IMR-90 (cell line): ENCODE measurements around the gene SECISBP2. TPM values are rescaled to one million over a fixed set of nuclear protein-coding genes. Genes with fewer than 3 reads are reported as not detected.

Source experiments
- ATAC-seq: fragments of 200-7000 bp; cut with Tn5 transposase; 2 replicates; pipeline ENCODE4 v1.9.1; 2020; ENCODE audit warnings: low read depth, mild to moderate bottlenecking, moderate library complexity
- BruUV-seq: library from RNA; stranded (reverse); fragments of 400-500 nt; replicated peaks from 2 replicates; lab custom pipeline; 2021; lab: Mats Ljungman, UMichigan
- CTCF ChIA-PET: fragments of 300-600 bp; formaldehyde crosslinking; extraction: SDS; loops from one replicate; lab custom pipeline; 2021; ENCODE audit warnings: antibody characterized with exemption; lab: Yijun Ruan, JAX
- POLR2A ChIA-PET: fragments of 300-600 bp; sonication (Branson Sonifier 250); formaldehyde crosslinking; loops from one replicate; lab custom pipeline; 2022; ENCODE audit warnings: antibody characterized with exemption; ENCODE audit not compliant: unreplicated experiment; lab: Charles Lee
- DNase-seq: peaks from one replicate; pipeline ENCODE4 v3.0.0; 2013
- H2AFZ ChIP-seq: replicated peaks from 2 replicates; pipeline ENCODE3; 2013; ENCODE audit warnings: low read length, mild to moderate bottlenecking; ENCODE audit not compliant: poor library complexity
- H2AK5ac ChIP-seq: 2 replicates; pipeline ENCODE4 v1.6.1; 2013; ENCODE audit warnings: low read depth, low read length, inconsistent platforms
- H2AK9ac ChIP-seq: replicated peaks from 2 replicates; pipeline ENCODE3; 2013; ENCODE audit warnings: mild to moderate bottlenecking, low read depth, low read length, moderate library complexity; ENCODE audit not compliant: poor library complexity
- H2BK120ac ChIP-seq: 2 replicates; pipeline ENCODE4 v1.6.1; 2013; ENCODE audit warnings: low read depth, low read length, inconsistent platforms
- H2BK15ac ChIP-seq: 3 replicates; pipeline ENCODE4 v1.6.1; 2013; ENCODE audit warnings: low read depth, low read length, inconsistent platforms
- H2BK20ac ChIP-seq: 2 replicates; pipeline ENCODE4 v1.6.1; 2013; ENCODE audit warnings: low read depth, mild to moderate bottlenecking, inconsistent platforms, low read length, moderate library complexity
- H2BK5ac ChIP-seq: 2 replicates; pipeline ENCODE4 v1.6.1; 2013; ENCODE audit warnings: mild to moderate bottlenecking, low read depth, low read length, inconsistent platforms; ENCODE audit not compliant: poor library complexity, severe bottlenecking
- H3K14ac ChIP-seq: replicated peaks from 2 replicates; pipeline ENCODE4 v1.6.1; 2013; ENCODE audit warnings: low read depth, low read length, inconsistent platforms
- H3K18ac ChIP-seq: 2 replicates; pipeline ENCODE4 v1.6.1; 2013; ENCODE audit warnings: low read depth, low read length, control low read depth
- H3K23ac ChIP-seq: 2 replicates; pipeline ENCODE4 v1.6.1; 2013; ENCODE audit warnings: low read depth, low read length, inconsistent platforms
- H3K27ac ChIP-seq: 2 replicates; pipeline ENCODE4 v1.5.1; 2013; ENCODE audit warnings: mild to moderate bottlenecking, control low read depth, low read length; ENCODE audit not compliant: insufficient read depth
- H3K27me3 ChIP-seq: 2 replicates; pipeline ENCODE4 v1.6.1; 2013; ENCODE audit warnings: low read length; ENCODE audit not compliant: control insufficient read depth, insufficient read depth
- H3K36me3 ChIP-seq: 2 replicates; pipeline ENCODE4 v1.6.1; 2013; ENCODE audit warnings: low read length, mixed read lengths; ENCODE audit not compliant: control insufficient read depth, insufficient read depth
- H3K4ac ChIP-seq: 2 replicates; pipeline ENCODE4 v1.6.1; 2013; ENCODE audit warnings: low read depth, low read length, inconsistent platforms
- H3K4me1 ChIP-seq: 2 replicates; pipeline ENCODE4 v1.6.1; 2013; ENCODE audit warnings: low read length, mixed read lengths; ENCODE audit not compliant: control insufficient read depth, insufficient read depth
- H3K4me2 ChIP-seq: 2 replicates; pipeline ENCODE4 v1.6.1; 2013; ENCODE audit warnings: low read depth, mild to moderate bottlenecking, control low read depth, low read length, moderate library complexity
- H3K4me3 ChIP-seq: 2 replicates; pipeline ENCODE4 v1.5.1; 2013; ENCODE audit warnings: low read depth, mild to moderate bottlenecking, control low read depth, low read length, moderate library complexity; ENCODE audit not compliant: insufficient read depth
- H3K56ac ChIP-seq: 2 replicates; pipeline ENCODE4 v1.6.1; 2013; ENCODE audit warnings: low read length, inconsistent platforms; ENCODE audit not compliant: insufficient read depth; ENCODE audit errors: extremely low read depth
- H3K79me1 ChIP-seq, 2 experiments: 2 replicates each; pipeline ENCODE4 v1.6.1; 2013; ENCODE audit warnings: low read length in 2 of 2, inconsistent platforms in 1 of 2, low read depth in 1 of 2
- H3K9ac ChIP-seq: 2 replicates; pipeline ENCODE4 v1.6.1; 2013; ENCODE audit warnings: low read depth, low read length, control low read depth
- H3K9me1 ChIP-seq: 2 replicates; pipeline ENCODE4 v1.6.1; 2013; ENCODE audit warnings: low read length, inconsistent platforms; ENCODE audit not compliant: insufficient read depth
- H3K9me3 ChIP-seq: 2 replicates; pipeline ENCODE4 v1.6.1; 2013; ENCODE audit warnings: low read length; ENCODE audit not compliant: control insufficient read depth, insufficient read depth
- H4K20me1 ChIP-seq: 2 replicates; pipeline ENCODE4 v1.6.1; 2013; ENCODE audit warnings: low read length, inconsistent platforms; ENCODE audit not compliant: insufficient read depth
- H4K5ac ChIP-seq: 2 replicates; pipeline ENCODE4 v1.6.1; 2013; ENCODE audit warnings: mild to moderate bottlenecking, low read depth, low read length, control low read depth
- H4K8ac ChIP-seq, 2 experiments: 2 replicates each; pipeline ENCODE4 v1.6.1; 2013; ENCODE audit warnings: low read depth in 2 of 2, low read length in 2 of 2, control low read depth in 1 of 2, inconsistent platforms in 1 of 2
- H4K91ac ChIP-seq: 2 replicates; pipeline ENCODE4 v1.6.1; 2013; ENCODE audit warnings: low read depth, low read length, inconsistent platforms; ENCODE audit not compliant: insufficient read depth
- ELK1 ChIP-seq: fragments of 150-350 bp; IDR thresholded peaks from 2 replicates; pipeline ENCODE4 v1.6.1; 2016; ENCODE audit warnings: low read depth, mild to moderate bottlenecking, low read length, moderate library complexity, borderline replicate concordance
- MAFK ChIP-seq: IDR thresholded peaks from 2 replicates; pipeline ENCODE4 v1.6.1; 2012; ENCODE audit warnings: low read depth, low read length, improper control_type of control experiment
- MAZ ChIP-seq: IDR thresholded peaks from 2 replicates; pipeline ENCODE4 v1.6.1; 2012; ENCODE audit warnings: low read depth, mild to moderate bottlenecking, low read length, improper control_type of control experiment, moderate library complexity, borderline replicate concordance
- MXI1 ChIP-seq: IDR thresholded peaks from 2 replicates; pipeline ENCODE4 v1.6.1; 2012; ENCODE audit warnings: low read depth, mild to moderate bottlenecking, low read length, moderate library complexity, borderline replicate concordance
- RAD21 ChIP-seq: IDR thresholded peaks from 2 replicates; pipeline ENCODE4 v1.6.1; 2012; ENCODE audit warnings: low read length, improper control_type of control experiment
- WGBS, 2 experiments: methylation state at CpG; one replicate each; pipeline versions ENCODE4 v1.1.5 to v1.1.7; 2013; ENCODE audit warnings: missing lambda C conversion rate in 2 of 2; ENCODE audit not compliant: insufficient read length in 1 of 2; ENCODE audit errors: extremely low coverage in 2 of 2; 5-methylcytosine and 5-hydroxymethylcytosine counted together
- dilution Hi-C: fragments of 300-500 bp; cut with HindIII; formaldehyde crosslinking; loops from one replicate; pipeline ENCODE4 v1.14.3; 2018; ENCODE audit warnings: low sequenced_read_pairs; ENCODE audit not compliant: unreplicated experiment
- in situ Hi-C: fragments of 300-500 bp; cut with MboI; formaldehyde crosslinking; loops from 3 replicates; pipeline ENCODE4 v1.14.3; 2019; ENCODE audit warnings: low sequenced_read_pairs, inconsistent platforms, mixed read lengths
- intact Hi-C: fragments of 100-400 bp; cut with micrococcal nuclease; formaldehyde crosslinking; loops from 2 replicates; pipeline ENCODE4 v1.10.0; 2022
- polyA plus RNA-seq, 3 experiments: library from polyadenylated mRNA; depleted of rRNA; stranded (reverse); fragments of >200 nt; gene quantifications; 2 replicates each; pipeline ENCODE4 v1.2.3, GENCODE V29; 2012; ENCODE audit warnings: low replicate concordance in 1 of 3
- total RNA-seq: library from RNA; depleted of rRNA; stranded (reverse); fragments of >200 nt; gene quantifications from 2 replicates; pipeline ENCODE4 v1.2.3, GENCODE V29; 2012

Gene SECISBP2
- total and polyA plus RNA-seq, 2 of the 4 experiments (the other 2 are of a cell fraction) = 16.4 to 18.8 TPM

GRCh38 chr9:89386206-89386605, 67.9 kb downstream of the SECISBP2 start:
- no peaks in the 10 kb centered on the region for H3K79me1 ChIP-seq
- no peak overlapping the region for H4K5ac ChIP-seq
- no peak overlapping the region for H3K4me3 ChIP-seq
- no peak overlapping the region for H4K91ac ChIP-seq
- in situ Hi-C loops (no loop called here), dilution Hi-C loops (no loop called here), intact Hi-C loops (no loop called here)
- no peak overlapping the region for H3K56ac ChIP-seq
- no peak overlapping the region for H3K23ac ChIP-seq
- POLR2A ChIA-PET = no interaction called here
- H4K20me1 ChIP-seq = no peaks in the 10 kb centered on the region
- H3K36me3 ChIP-seq = peaks cover 39% of the 10 kb centered on the region
- peaks cover 3% of the 10 kb centered on the region; the same call in 1 of the 2 replicates for H3K9me1 ChIP-seq
- no TSS peak for BruUV-seq
- DNase-seq (no peak), ATAC-seq (no peak)
- H3K18ac ChIP-seq = no peak overlapping the region
- no peak overlapping the region for H2AFZ ChIP-seq
- H2BK20ac ChIP-seq = no peak overlapping the region
- no peak overlapping the region for H2BK120ac ChIP-seq
- no peak overlapping the region for H4K8ac ChIP-seq
- no peak overlapping the region for H2AK9ac ChIP-seq
- H2AK5ac ChIP-seq = no peak overlapping the region
- H3K4ac ChIP-seq = no peak overlapping the region
- no peak overlapping the region for H3K9ac ChIP-seq
- no peaks in the 10 kb centered on the region for H3K27me3 ChIP-seq
- no peak overlapping the region for H3K4me2 ChIP-seq
- no peak for TF ChIP-seq MXI1
- TF ChIP-seq MAZ = no peak
- TF ChIP-seq RAD21 = no peak
- no peak for TF ChIP-seq MAFK
- TF ChIP-seq ELK1 = no peak
- H2BK5ac ChIP-seq = no peak overlapping the region
- no peak overlapping the region for H3K14ac ChIP-seq
- H3K4me1 ChIP-seq = peaks cover 20% of the 10 kb centered on the region
- no peaks in the 10 kb centered on the region for H3K9me3 ChIP-seq
- WGBS, 2 experiments = 88% methylated on average over 7 of the region's 11 CpGs; no CpG with 5 or more reads in 1 of the 2 experiments
- CTCF ChIA-PET = interaction anchor here (1.6 kb wide), 1 partner anchor 163 kb away, joined by 3 read pairs; no protein-coding TSS in a partner anchor
- H3K27ac ChIP-seq = no peak overlapping the region
- H2BK15ac ChIP-seq = no peak overlapping the region
